DLD1 (cell line): ENCODE results near the gene STEAP4.

ENCODE experiments used
- in situ Hi-C: cut with HindIII; loops from 2 replicates; pipeline ENCODE4 v1.10.0; 2017; ENCODE audit warnings: low sequenced_read_pairs

Gene STEAP4

GRCh38 chr7:88306590-88307048 lies at the start of gene STEAP4:
TSS of gene STEAP4 (minus strand) at chr7:88306894. CDS start at chr7:88284269, 22,625 bp downstream.
- in situ Hi-C loops, result no loop called here

DNA sequence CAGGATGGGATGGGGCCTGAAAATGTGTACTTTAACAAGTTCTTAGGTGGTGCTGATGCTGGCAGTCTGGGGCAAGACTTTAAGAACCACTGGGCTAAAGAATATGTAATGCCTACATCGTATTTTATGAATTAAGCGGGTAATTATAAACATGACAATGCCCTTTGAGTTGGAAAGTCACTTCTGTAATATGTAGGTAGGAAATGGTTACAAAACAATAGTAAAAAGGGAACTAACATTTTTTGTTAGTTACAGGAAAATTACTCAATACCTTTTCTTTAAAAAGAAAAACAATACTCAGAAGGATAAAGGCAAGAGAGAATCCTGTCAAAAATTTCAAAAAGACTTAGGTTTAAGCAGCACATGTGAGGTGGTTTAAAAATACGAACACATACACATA lies 48.3 kb upstream of the STEAP4 start:
- in situ Hi-C loops, result no loop called here

DNA sequence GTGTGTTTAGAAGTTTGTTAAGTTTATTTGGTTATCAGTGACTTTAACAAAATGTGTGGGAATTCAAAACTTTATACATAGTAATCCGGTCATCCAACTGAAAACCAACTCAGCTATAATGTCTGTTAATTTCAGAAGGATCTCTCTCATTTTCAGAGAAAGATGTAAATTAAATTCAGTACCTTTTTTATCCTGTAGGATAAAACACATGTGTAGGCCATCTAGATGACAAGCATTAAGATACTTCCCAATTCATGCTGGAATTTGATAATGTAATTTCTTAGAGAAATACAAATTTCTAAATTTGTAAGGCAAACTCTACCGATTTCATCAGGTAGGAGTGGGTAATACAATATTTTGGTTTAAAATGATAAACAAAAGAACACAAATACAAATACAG lies 43.4 kb upstream of the STEAP4 start:
- in situ Hi-C loops, result no loop called here

DNA sequence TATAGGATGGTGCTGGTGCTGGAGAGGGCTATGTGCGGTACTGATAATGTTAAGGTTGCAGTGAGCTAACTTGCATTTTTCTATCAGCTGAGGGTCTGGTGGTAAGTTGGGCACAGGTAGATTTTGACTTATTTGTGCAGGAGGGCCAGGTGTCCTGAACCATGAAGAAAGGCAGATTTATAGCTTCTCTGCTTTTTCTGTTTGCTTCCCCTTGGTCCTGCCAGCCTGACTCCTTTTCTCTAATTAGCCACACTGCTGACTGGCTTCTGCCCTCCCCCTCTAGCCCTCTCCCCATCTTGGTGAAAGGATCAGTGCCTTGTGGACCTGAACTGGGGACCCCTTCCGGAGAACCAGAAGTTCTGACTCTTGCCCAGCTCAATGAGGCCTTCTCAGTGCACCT lies 40.8 kb upstream of the STEAP4 start:
- in situ Hi-C loops, result no loop called here

GRCh38 chr7:88347090-88347489 lies 40.4 kb upstream of the STEAP4 start:
- in situ Hi-C loops, result no loop called here

- in situ Hi-C loops, result no loop called here
These were observed 39.7 kb upstream of the STEAP4 start for GRCh38 chr7:88346357-88346756.

GRCh38 chr7:88344956-88345832 lies 38.5 kb upstream of the STEAP4 start:
- in situ Hi-C loops, result no loop called here

- in situ Hi-C loops, result no loop called here
These were observed 37.6 kb upstream of the STEAP4 start for GRCh38 chr7:88344271-88344670.

GRCh38 chr7:88339195-88339922 lies 32.7 kb upstream of the STEAP4 start:
- in situ Hi-C loops, result no loop called here

DNA sequence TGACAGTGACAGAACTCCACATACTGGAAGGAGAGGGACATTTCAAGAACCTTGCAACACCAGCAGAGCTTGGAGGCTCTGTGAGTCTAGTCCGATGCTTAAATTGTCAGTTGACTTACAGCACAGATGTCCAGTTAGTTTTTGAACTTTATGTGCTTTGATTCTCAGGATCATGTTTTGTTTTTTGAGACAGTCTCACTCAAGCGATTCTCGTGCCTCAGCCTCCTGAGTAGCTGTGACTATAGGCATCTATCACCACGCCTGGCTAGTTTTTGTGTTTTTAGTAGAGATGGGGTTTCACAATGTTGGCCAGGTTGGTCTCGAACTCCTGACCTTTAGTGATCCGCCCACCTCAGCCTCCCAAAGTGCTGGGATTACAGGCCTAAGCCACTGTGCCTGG lies 31.8 kb upstream of the STEAP4 start:
- in situ Hi-C loops, result no loop called here

DNA sequence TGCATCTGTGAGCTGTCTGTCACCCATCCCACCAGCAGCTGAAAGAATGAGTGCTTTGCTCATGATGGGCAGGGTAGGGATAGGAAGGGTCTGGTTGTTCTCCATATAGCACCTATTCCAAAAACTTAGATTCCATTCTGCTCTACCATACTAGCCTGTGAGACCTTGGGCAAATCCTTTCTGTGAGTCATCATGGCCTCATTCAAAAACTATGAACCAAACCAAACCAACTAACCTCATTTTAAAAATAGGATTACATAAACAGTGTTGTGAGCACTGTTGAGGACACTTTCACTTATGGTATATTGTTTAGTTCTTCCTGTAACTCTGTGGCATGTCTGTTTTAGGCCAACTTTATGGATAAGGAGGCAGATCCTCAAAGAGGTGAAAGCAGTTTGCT lies 30.9 kb upstream of the STEAP4 start:
- in situ Hi-C loops, result no loop called here

- in situ Hi-C loops, result loop anchor here (5.0 kb wide), 1 partner anchor 94 kb away; no protein-coding TSS in a partner anchor
These were observed 24.6 kb upstream of the STEAP4 start for GRCh38 chr7:88331322-88331721.

GRCh38 chr7:88329532-88330463 lies 23.1 kb upstream of the STEAP4 start:
- in situ Hi-C loops, result loop anchor here (5.0 kb wide), 1 partner anchor 92 kb away; no protein-coding TSS in a partner anchor

DNA sequence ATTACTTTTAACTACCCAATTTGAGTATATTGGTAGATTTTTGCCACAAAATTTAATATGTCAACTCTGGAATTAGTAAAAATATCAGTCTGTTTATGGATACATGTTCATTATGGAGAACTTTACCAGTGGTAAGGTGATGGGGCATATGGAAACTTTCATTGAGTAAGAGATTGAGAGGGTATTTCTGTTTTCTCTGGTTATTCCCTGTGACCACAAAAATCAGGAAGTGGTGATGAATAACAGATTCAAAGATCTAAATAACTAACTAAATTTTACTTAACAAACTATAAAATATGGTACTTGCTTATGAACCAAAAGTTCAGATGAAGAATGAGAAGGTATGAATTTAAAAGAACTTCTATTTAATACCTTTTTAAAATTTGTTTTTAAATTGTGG lies 22.1 kb upstream of the STEAP4 start:
- in situ Hi-C loops, result no loop called here

GRCh38 chr7:88324699-88325098 lies 18.0 kb upstream of the STEAP4 start:
- in situ Hi-C loops, result no loop called here

- in situ Hi-C loops, result no loop called here
These were observed 15.5 kb upstream of the STEAP4 start for GRCh38 chr7:88322151-88322550.

- in situ Hi-C loops, result no loop called here
These were observed 15.0 kb upstream of the STEAP4 start for GRCh38 chr7:88321694-88322093.

GRCh38 chr7:88318196-88318595 lies 11.5 kb upstream of the STEAP4 start:
- in situ Hi-C loops, result no loop called here

- in situ Hi-C loops, result no loop called here
These were observed 10.7 kb upstream of the STEAP4 start for GRCh38 chr7:88317422-88317821.

GRCh38 chr7:88316456-88316855 lies 9.8 kb upstream of the STEAP4 start:
- in situ Hi-C loops, result no loop called here

DNA sequence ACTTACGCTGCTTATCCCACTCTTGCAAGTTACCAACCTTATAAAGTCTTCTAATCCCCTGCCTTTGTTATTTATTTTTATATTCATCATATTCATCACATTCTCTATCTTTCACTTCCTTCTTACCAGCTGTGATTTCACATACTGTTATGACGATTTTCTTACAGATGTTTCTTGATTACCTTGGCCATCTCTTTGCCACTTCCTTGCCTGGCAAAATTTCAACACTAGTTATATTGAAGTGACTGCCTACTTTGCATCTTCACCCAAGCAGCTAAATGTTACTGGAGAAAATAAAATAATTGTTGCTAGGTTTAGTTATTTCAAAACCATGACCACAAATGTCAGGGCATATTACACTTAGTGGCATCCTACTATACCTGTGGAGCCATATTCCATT lies 8.8 kb upstream of the STEAP4 start:
- in situ Hi-C loops, result no loop called here
